Measurements from ENCODE around the gene SPTLC1. TPM values are rescaled to one million over a fixed set of nuclear protein-coding genes. Genes with fewer than 3 reads are reported as not detected.
"Not testable (repeated sequence)": the region's sequence is repeated elsewhere in the genome, so short reads cannot be mapped to it uniquely, and the experiment has no call there.

Gene SPTLC1
- 10 to 100 TPM; 47.7 to 52.5 TPM for total RNA-seq

- ChIA-PET POLR2A (interaction anchor here (0.6 to 1.3 kb wide), 10 partner anchors 13 to 555 kb away, joined by 3 to 6 read pairs (median 3); partner anchors contain the start of gene IPPK), CTCF (interaction anchor here (1.1 to 1.9 kb wide), 2 partner anchors 25 to 165 kb away, joined by 6 to 10 read pairs; partner anchors contain the start of gene ROR2)
- ATAC-seq: peak; percentile 97
- DNase-seq: peak; percentile 96
- H3K4me1 Mint-ChIP-seq (ENCODE audit: low read depth): peaks cover 38% of the 10 kb centered on the region
- H3K27me3 Mint-ChIP-seq (ENCODE audit: low read depth): peaks cover 3% of the 10 kb centered on the region
- H3K27ac Mint-ChIP-seq: peak within 1 kb of the TSS; percentile 99
- peak within 1 kb of the TSS; percentile 98 for H3K4me3 Mint-ChIP-seq
- H3K9me3 Mint-ChIP-seq (ENCODE audit: insufficient read depth): no peaks in the 10 kb centered on the region
- H3K36me3 Mint-ChIP-seq (ENCODE audit: low read depth): peaks cover 22% of the 10 kb centered on the region
These were observed at the start of gene SPTLC1 for GRCh38 chr9:92115071-92115858. Gene SPTLC1, minus strand, starts transcription at chr9:92115413. Its CDS starts 43 bp downstream, at chr9:92115370.

GRCh38 chr9:92164975-92165374 lies 49.8 kb upstream of the SPTLC1 start:
- POLR2A ChIA-PET: no interaction called here
- peaks cover 6% of the 10 kb centered on the region for H3K9me3 Mint-ChIP-seq (ENCODE audit: insufficient read depth)
- DNase-seq (no peak), ATAC-seq (no peak)
- H3K4me1 Mint-ChIP-seq (ENCODE audit: low read depth): no peaks in the 10 kb centered on the region
- no peak overlapping the region for H3K27ac Mint-ChIP-seq
- H3K4me3 Mint-ChIP-seq: no peak overlapping the region
- H3K27me3 Mint-ChIP-seq (ENCODE audit: low read depth): peaks cover 17% of the 10 kb centered on the region
- no peaks in the 10 kb centered on the region for H3K36me3 Mint-ChIP-seq (ENCODE audit: low read depth)
- CTCF ChIA-PET: interaction anchor here (2.4 kb wide), 1 partner anchor 25 kb away, joined by 16 read pairs; no protein-coding TSS in a partner anchor

GRCh38 chr9:92164490-92164889 lies 49.3 kb upstream of the SPTLC1 start:
- DNase-seq (no peak), ATAC-seq (no peak)
- H3K27me3 Mint-ChIP-seq (ENCODE audit: low read depth): peaks cover 15% of the 10 kb centered on the region
- no peak overlapping the region for H3K4me3 Mint-ChIP-seq
- ChIA-PET POLR2A (no interaction called here), CTCF (interaction anchor here (1.1 to 2.4 kb wide), 2 partner anchors 25 to 28 kb away, joined by 4 to 16 read pairs; no protein-coding TSS in a partner anchor)
- H3K36me3 Mint-ChIP-seq (ENCODE audit: low read depth): no peaks in the 10 kb centered on the region
- peaks cover 6% of the 10 kb centered on the region for H3K9me3 Mint-ChIP-seq (ENCODE audit: insufficient read depth)
- no peaks in the 10 kb centered on the region for H3K4me1 Mint-ChIP-seq (ENCODE audit: low read depth)
- no peak overlapping the region for H3K27ac Mint-ChIP-seq

GRCh38 chr9:92163276-92163675 lies 48.1 kb upstream of the SPTLC1 start:
- Mint-ChIP-seq H3K27ac (no peak overlapping the region), H3K36me3 (ENCODE audit: low read depth) (no peaks in the 10 kb centered on the region), H3K27me3 (ENCODE audit: low read depth) (peaks cover 19% of the 10 kb centered on the region), H3K4me1 (ENCODE audit: low read depth) (no peaks in the 10 kb centered on the region), H3K9me3 (ENCODE audit: insufficient read depth) (peaks cover 6% of the 10 kb centered on the region), H3K4me3 (no peak overlapping the region)
- CTCF ChIA-PET: interaction anchor here (1.1 to 2.4 kb wide), 2 partner anchors 24 to 27 kb away, joined by 4 to 16 read pairs; no protein-coding TSS in a partner anchor
- no peak for ATAC-seq
- no peak for DNase-seq
- POLR2A ChIA-PET: no interaction called here

GRCh38 chr9:92160786-92161185 lies 45.6 kb upstream of the SPTLC1 start:
- Mint-ChIP-seq H3K27me3 (ENCODE audit: low read depth) (peaks cover 16% of the 10 kb centered on the region), H3K27ac (no peak overlapping the region), H3K4me1 (ENCODE audit: low read depth) (no peaks in the 10 kb centered on the region), H3K4me3 (no peak overlapping the region), H3K36me3 (ENCODE audit: low read depth) (no peaks in the 10 kb centered on the region), H3K9me3 (ENCODE audit: insufficient read depth) (peaks cover 6% of the 10 kb centered on the region)
- POLR2A ChIA-PET: no interaction called here
- ATAC-seq: no peak
- no peak for DNase-seq
- CTCF ChIA-PET: no interaction called here

- ChIA-PET POLR2A (no interaction called here), CTCF (interaction anchor here (1.1 kb wide), 1 partner anchor 19 kb away, joined by 4 read pairs; no protein-coding TSS in a partner anchor)
- Mint-ChIP-seq H3K4me1 (ENCODE audit: low read depth) (no peaks in the 10 kb centered on the region), H3K27ac (no peak overlapping the region), H3K4me3 (no peak overlapping the region), H3K27me3 (ENCODE audit: low read depth) (peaks cover 12% of the 10 kb centered on the region), H3K36me3 (ENCODE audit: low read depth) (no peaks in the 10 kb centered on the region), H3K9me3 (ENCODE audit: insufficient read depth) (no peaks in the 10 kb centered on the region)
- ATAC-seq (no peak), DNase-seq (no peak)
These were observed 43.8 kb upstream of the SPTLC1 start for GRCh38 chr9:92159058-92159457.

GRCh38 chr9:92158097-92158601 lies 42.9 kb upstream of the SPTLC1 start:
- Mint-ChIP-seq H3K27ac (no peak overlapping the region), H3K36me3 (ENCODE audit: low read depth) (no peaks in the 10 kb centered on the region), H3K4me1 (ENCODE audit: low read depth) (no peaks in the 10 kb centered on the region), H3K9me3 (ENCODE audit: insufficient read depth) (no peaks in the 10 kb centered on the region), H3K4me3 (no peak overlapping the region), H3K27me3 (ENCODE audit: low read depth) (peaks cover 12% of the 10 kb centered on the region)
- POLR2A ChIA-PET: no interaction called here
- CTCF ChIA-PET: interaction anchor here (0.8 kb wide), 1 partner anchor 20 kb away, joined by 4 read pairs; no protein-coding TSS in a partner anchor
- no peak for ATAC-seq
- no peak for DNase-seq

- H3K9me3 Mint-ChIP-seq (ENCODE audit: insufficient read depth); H3K4me1 Mint-ChIP-seq (ENCODE audit: low read depth); POLR2A ChIA-PET; H3K36me3 Mint-ChIP-seq (ENCODE audit: low read depth); DNase-seq; ATAC-seq; H3K4me3 Mint-ChIP-seq; H3K27ac Mint-ChIP-seq: not testable (repeated sequence)
- peaks cover 17% of the 10 kb centered on the region for H3K27me3 Mint-ChIP-seq (ENCODE audit: low read depth)
- CTCF ChIA-PET: interaction anchor here (3.7 kb wide), 1 partner anchor 15 kb away, joined by 13 read pairs; no protein-coding TSS in a partner anchor
These were observed 40.5 kb upstream of the SPTLC1 start for GRCh38 chr9:92155736-92156135.

- no peaks in the 10 kb centered on the region for H3K4me1 Mint-ChIP-seq (ENCODE audit: low read depth)
- POLR2A ChIA-PET: no interaction called here
- no peaks in the 10 kb centered on the region for H3K9me3 Mint-ChIP-seq (ENCODE audit: insufficient read depth)
- no peaks in the 10 kb centered on the region for H3K36me3 Mint-ChIP-seq (ENCODE audit: low read depth)
- CTCF ChIA-PET: interaction anchor here (3.7 kb wide), 1 partner anchor 15 kb away, joined by 13 read pairs; no protein-coding TSS in a partner anchor
- DNase-seq: no peak
- H3K27me3 Mint-ChIP-seq (ENCODE audit: low read depth): peaks cover 16% of the 10 kb centered on the region
- H3K27ac Mint-ChIP-seq: no peak overlapping the region
- no peak overlapping the region for H3K4me3 Mint-ChIP-seq
- no peak for ATAC-seq
These were observed 40.0 kb upstream of the SPTLC1 start for GRCh38 chr9:92155221-92155620.

- H3K27me3 Mint-ChIP-seq (ENCODE audit: low read depth): peaks cover 18% of the 10 kb centered on the region
- ATAC-seq; H3K27ac Mint-ChIP-seq; DNase-seq; H3K36me3 Mint-ChIP-seq (ENCODE audit: low read depth); POLR2A ChIA-PET; H3K9me3 Mint-ChIP-seq (ENCODE audit: insufficient read depth); H3K4me3 Mint-ChIP-seq; H3K4me1 Mint-ChIP-seq (ENCODE audit: low read depth): not testable (repeated sequence)
- CTCF ChIA-PET: interaction anchor here (3.7 kb wide), 1 partner anchor 13 kb away, joined by 13 read pairs; no protein-coding TSS in a partner anchor
These were observed 38.5 kb upstream of the SPTLC1 start for GRCh38 chr9:92153466-92154415.

GRCh38 chr9:92151691-92152393 lies 36.6 kb upstream of the SPTLC1 start:
- peaks cover 11% of the 10 kb centered on the region for H3K4me1 Mint-ChIP-seq (ENCODE audit: low read depth)

More at GRCh38 chr9:92151691-92152393, 36.6 kb upstream of the SPTLC1 start:
- Mint-ChIP-seq H3K9me3 (ENCODE audit: insufficient read depth) (no peaks in the 10 kb centered on the region), H3K27me3 (ENCODE audit: low read depth) (peaks cover 19% of the 10 kb centered on the region), H3K4me3 (no peak overlapping the region), H3K27ac (no peak overlapping the region), H3K36me3 (ENCODE audit: low read depth) (no peaks in the 10 kb centered on the region)
- ATAC-seq (no peak), DNase-seq (no peak)
- CTCF ChIA-PET: interaction anchor here (3.7 to 4.1 kb wide), 2 partner anchors 11 to 12 kb away, joined by 13 to 44 read pairs; no protein-coding TSS in a partner anchor
- POLR2A ChIA-PET: no interaction called here
